Erythroblast (primary cell): ENCODE measurements around the gene PLB1.
"Not testable (repeated sequence)": the region's sequence is repeated elsewhere in the genome, so short reads cannot be mapped to it uniquely, and the experiment has no call there.

ENCODE experiments used
- DNase-seq, 2 experiments: peaks; one replicate each; lab custom pipeline; 2025; lab: John Stamatoyannopoulos, UW
- GATA1 ChIP-seq: IDR thresholded peaks from 2 replicates; pipeline ENCODE4 v1.6.1; 2011; ENCODE audit warnings: low read depth, mild to moderate bottlenecking, control low read depth, low read length, moderate library complexity
- POLR2A ChIP-seq: IDR thresholded peaks from 2 replicates; pipeline ENCODE4 v1.6.1; 2011; ENCODE audit warnings: mild to moderate bottlenecking, low read length

PLB1 gene

DNA sequence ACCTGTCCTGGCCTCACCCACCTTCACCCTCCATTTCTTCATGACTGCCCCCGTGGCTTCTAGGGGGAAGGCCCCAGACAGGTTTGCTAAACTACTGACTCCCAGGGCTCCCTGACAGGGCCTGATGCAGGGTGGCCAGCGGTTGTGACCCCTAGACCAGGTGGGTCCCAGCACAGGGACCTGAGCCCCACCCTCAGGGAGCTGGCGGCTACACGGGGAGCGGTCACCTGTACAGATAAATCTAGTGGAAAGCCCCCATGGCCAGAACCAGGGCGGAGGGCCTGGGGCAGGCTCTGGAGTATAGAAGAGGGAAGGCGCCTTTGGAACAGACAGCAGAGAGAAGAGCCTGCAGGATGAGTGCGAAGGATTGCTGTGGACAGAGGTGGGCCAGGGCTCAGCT lies 42.5 kb upstream of the PLB1 start:
- no peak for DNase-seq
- TF ChIP-seq GATA1 (no peak), POLR2A (no peak)

GRCh38 chr2:28454016-28454930 lies 41.6 kb upstream of the PLB1 start:
- TF ChIP-seq GATA1, result no peak
- no peak for TF ChIP-seq POLR2A
- DNase-seq, result no peak

- TF ChIP-seq POLR2A (no peak), GATA1 (no peak)
- DNase-seq, result no peak
These were observed 38.6 kb upstream of the PLB1 start for GRCh38 chr2:28457237-28457636.

DNA sequence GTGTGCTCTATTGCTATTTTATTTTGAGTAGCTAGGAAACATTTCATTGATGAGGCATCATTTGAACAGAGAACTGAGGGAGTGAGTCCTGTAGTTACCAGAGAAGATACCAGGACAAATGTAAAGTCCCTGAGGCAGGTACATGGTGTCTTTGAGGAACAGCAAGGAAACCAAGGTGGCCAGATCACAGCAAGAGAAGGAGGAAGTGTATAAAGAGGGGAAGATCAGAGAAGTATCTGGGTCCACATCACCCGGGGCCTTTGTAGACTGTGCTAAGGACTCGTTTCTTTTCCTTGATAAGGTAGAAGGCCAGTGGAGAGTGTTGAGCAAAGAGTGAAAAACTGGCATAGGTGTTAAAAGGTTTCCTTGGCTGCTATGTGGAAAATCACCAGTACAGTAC lies 34.8 kb upstream of the PLB1 start:
- DNase-seq, result no peak
- TF ChIP-seq GATA1 (no peak), POLR2A (no peak)

DNA sequence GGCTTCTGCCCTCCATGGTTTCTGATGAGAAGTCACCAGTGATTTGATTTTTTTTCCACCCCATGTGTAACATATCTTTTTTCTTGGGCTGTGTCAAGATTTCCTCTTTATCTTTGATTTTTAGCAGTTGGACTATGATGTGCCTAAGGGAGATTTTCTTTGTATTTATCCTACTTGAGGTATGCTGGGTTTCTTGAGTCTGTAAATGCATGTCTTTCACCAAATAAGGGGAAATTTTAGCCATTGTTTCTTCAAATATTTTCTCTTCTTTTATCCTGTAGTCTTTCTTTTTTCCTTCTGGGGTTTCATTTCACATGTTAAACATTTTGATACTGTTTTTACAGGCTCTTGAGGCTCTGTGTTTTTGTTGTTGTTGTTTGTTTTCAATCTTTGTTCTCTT lies 33.7 kb upstream of the PLB1 start:
- no peak for TF ChIP-seq POLR2A
- no peak for TF ChIP-seq GATA1
- no peak for DNase-seq

DNA sequence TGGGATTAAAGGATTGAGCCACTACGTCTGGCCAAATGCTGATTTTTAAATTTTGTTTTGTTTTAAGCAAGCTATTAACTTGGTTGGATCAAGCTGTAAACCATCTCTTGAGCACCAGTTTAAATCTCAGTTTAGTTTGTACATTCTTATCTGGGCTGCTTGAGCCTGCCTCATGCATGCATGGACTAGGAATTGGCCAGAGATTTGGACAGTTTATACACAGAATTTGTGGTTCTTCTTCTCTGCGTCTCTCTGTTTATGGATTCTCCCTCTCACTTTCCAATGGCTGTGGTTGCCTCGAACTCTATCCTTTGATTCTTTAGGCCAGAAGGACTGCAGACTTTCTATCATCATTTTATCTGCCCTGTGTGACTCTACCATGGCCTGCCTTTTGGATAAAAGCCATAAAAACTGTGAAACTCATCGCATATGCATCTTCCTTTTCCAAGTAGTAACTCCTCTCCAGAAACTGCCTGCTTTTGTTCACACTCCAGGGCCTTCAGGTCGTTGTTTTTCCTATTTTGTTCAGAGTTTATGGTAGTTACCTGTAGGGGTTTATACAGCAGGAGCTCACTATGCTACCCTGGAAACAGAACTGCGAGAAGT lies 32.5 kb upstream of the PLB1 start:
- no peak for TF ChIP-seq GATA1
- no peak for TF ChIP-seq POLR2A
- no peak for DNase-seq

- no peak for DNase-seq
- TF ChIP-seq GATA1 (no peak), POLR2A (no peak)
These were observed 32.0 kb upstream of the PLB1 start for GRCh38 chr2:28463893-28464292.

DNA sequence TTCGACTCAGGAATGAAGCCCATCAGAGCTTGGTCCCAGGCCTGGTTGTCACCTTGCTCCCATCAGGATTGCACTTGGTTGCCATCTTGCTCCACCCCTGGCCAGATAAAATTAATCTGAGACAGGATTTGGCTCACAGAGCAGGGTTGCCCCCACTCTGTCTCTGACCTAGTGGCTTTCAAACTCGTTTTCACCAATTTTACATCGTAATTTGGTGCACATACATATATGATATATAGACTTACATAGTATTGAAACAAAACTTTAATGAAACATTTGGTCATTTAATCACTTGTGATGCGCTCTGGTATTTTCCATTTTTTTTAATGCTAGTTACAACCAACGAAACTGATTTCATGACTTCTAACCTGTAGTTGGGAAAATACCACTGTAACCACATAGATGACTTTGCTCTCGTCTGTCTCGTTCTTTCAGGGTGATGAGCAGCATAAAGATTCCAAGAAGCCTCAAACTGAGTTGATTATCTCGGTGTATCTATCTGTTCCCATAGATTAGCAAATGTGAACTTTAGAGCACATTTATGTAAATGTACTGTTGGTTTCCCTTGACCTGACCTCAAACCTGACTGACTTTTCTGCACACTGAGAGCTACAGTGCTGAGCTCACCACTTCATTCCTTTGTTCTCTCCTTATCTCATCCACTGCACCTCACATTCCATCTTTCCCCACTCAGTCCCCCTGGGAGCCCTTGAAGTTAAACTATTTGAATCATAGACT lies 30.5 kb upstream of the PLB1 start:
- DNase-seq, result no peak

GRCh38 chr2:28469304-28469703 lies 26.6 kb upstream of the PLB1 start:
- DNase-seq, result no peak
- TF ChIP-seq POLR2A, result no peak
- no peak for TF ChIP-seq GATA1

More for the DNA sequence above, 30.5 kb upstream of the PLB1 start:
- TF ChIP-seq POLR2A, result no peak
- TF ChIP-seq GATA1, result no peak

- TF ChIP-seq POLR2A (no peak), GATA1 (no peak)
- DNase-seq, result no peak
These were observed 25.8 kb upstream of the PLB1 start for GRCh38 chr2:28469947-28470535.

DNA sequence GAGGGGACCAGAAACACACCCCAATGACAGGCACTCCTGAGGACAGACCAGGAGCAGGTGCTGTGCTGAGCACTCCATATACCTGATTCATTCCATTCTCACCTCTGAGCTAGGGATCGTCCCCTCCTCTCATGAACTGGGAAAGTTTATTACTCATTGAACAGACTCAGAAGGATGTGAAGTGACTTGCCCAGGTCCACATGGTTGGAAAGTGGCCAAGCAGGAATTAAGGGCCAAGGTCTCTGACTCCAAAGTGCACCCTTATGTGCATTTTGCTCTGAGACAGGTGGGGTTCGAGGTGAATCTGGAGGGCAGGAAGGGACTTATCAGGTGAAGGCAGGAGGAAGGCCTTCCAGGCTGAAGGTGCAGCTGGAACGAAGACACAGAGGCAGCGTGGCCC lies 25.1 kb upstream of the PLB1 start:
- no peak for TF ChIP-seq POLR2A
- TF ChIP-seq GATA1, result no peak
- DNase-seq, result no peak

GRCh38 chr2:28471214-28471613 lies 24.6 kb upstream of the PLB1 start:
- no peak for TF ChIP-seq GATA1
- TF ChIP-seq POLR2A, result no peak

GRCh38 chr2:28471701-28472236 lies 24.1 kb upstream of the PLB1 start:
- TF ChIP-seq POLR2A, result no peak
- no peak for TF ChIP-seq GATA1
- no peak for DNase-seq

More at GRCh38 chr2:28471214-28471613, 24.6 kb upstream of the PLB1 start:
- DNase-seq, result no peak

GRCh38 chr2:28472641-28473040 lies 23.2 kb upstream of the PLB1 start:
- not testable (repeated sequence) for DNase-seq
